OCI-LY3 (cell line): Measurements from ENCODE around the gene PKNOX1.

Source experiments
- CTCF ChIP-seq: fragments of 200-600, 300-600 bp; sonication (generic); IDR thresholded peaks from 2 replicates; pipeline ENCODE4 v1.5.1; 2014; ENCODE audit warnings: antibody characterized with exemption, low read length, low read depth
- EZH2phosphoT487 ChIP-seq: fragments of 200-600 bp; shearing (Covaris generic); IDR thresholded peaks from 2 replicates; pipeline ENCODE4 v1.6.1; 2018; ENCODE audit warnings: antibody characterized with exemption, mixed run types, low read depth

- TF ChIP-seq CTCF = no peak
- TF ChIP-seq EZH2phosphoT487 = no peak
Observed at GRCh38 chr21:42997053-42997452, 22.7 kb downstream of the PKNOX1 start.
